Measurements from ENCODE around the gene COL4A2.

COL4A2 gene

GRCh38 chr13:110350049-110350448 is 43.0 kb downstream of the COL4A2 start:
- no peaks in the 10 kb centered on the region for H3K9me3 ChIP-seq (ENCODE audit: insufficient read depth, low read depth, low read length)
- H3K4me2 ChIP-seq (ENCODE audit: low read depth, low read length, poor library complexity, severe bottlenecking), result no peak overlapping the region
- H3F3A ChIP-seq (ENCODE audit: low read depth), result no peaks in the 10 kb centered on the region
- H3K4me3 ChIP-seq (ENCODE audit: low read length, poor library complexity, severe bottlenecking), result no peak overlapping the region
- no peak for TF ChIP-seq EZH2phosphoT487 (IDR thresholded peaks at IDR 0.05; ENCODE audit: borderline replicate concordance)
- TF ChIP-seq, protein P1, sequence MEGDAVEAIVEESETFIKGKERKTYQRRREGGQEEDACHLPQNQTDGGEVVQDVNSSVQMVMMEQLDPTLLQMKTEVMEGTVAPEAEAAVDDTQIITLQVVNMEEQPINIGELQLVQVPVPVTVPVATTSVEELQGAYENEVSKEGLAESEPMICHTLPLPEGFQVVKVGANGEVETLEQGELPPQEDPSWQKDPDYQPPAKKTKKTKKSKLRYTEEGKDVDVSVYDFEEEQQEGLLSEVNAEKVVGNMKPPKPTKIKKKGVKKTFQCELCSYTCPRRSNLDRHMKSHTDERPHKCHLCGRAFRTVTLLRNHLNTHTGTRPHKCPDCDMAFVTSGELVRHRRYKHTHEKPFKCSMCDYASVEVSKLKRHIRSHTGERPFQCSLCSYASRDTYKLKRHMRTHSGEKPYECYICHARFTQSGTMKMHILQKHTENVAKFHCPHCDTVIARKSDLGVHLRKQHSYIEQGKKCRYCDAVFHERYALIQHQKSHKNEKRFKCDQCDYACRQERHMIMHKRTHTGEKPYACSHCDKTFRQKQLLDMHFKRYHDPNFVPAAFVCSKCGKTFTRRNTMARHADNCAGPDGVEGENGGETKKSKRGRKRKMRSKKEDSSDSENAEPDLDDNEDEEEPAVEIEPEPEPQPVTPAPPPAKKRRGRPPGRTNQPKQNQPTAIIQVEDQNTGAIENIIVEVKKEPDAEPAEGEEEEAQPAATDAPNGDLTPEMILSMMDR (conservative IDR thresholded peaks at IDR 0.05; ENCODE audit: low read length), result no peak
- no peaks in the 10 kb centered on the region for H3K79me2 ChIP-seq (ENCODE audit: insufficient read depth, low read length)
- H3K36me3 ChIP-seq (ENCODE audit: insufficient read depth, low read length), result no peaks in the 10 kb centered on the region
- no peaks in the 10 kb centered on the region for H3K9me2 ChIP-seq (replicated peaks; ENCODE audit: low read depth, low read length)
- no peaks in the 10 kb centered on the region for H3K27me3 ChIP-seq (ENCODE audit: insufficient read depth, low read length, poor library complexity, severe bottlenecking)
- H3K4me1 ChIP-seq (ENCODE audit: insufficient read depth, low read length, poor library complexity, severe bottlenecking), result no peaks in the 10 kb centered on the region
- no peak overlapping the region for H3K9ac ChIP-seq (ENCODE audit: low read depth, low read length, poor library complexity, severe bottlenecking)
- H4K20me1 ChIP-seq (ENCODE audit: insufficient read depth, low read length, poor library complexity, severe bottlenecking), result no peaks in the 10 kb centered on the region
- H2AFZ ChIP-seq (ENCODE audit: low read length), result no peak overlapping the region

DNA sequence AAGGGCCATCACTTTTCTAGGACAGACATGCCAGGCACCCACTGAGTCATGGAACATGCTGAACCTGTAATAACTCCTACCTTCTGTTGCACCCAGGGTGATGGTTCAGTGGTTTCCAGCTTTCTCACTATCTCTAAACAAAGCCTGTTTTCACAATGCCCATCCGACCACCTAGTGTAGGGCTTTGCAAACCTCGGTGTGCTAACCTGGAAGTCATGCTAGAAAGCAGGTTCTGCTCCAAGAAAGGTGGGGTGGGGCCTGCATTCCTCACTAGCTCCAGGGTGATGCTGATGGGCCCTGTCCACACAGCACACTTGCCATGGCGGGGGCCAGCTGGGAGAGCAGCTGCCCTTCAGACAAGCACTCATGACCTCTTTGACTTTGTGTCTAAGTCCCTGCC is 43.4 kb downstream of the COL4A2 start:
- H3K79me2 ChIP-seq (ENCODE audit: insufficient read depth, low read length), result no peaks in the 10 kb centered on the region
- H3K4me1 ChIP-seq (ENCODE audit: insufficient read depth, low read length, poor library complexity, severe bottlenecking), result no peaks in the 10 kb centered on the region
- H2AFZ ChIP-seq (ENCODE audit: low read length), result no peak overlapping the region
- TF ChIP-seq EZH2phosphoT487 (IDR thresholded peaks at IDR 0.05; ENCODE audit: borderline replicate concordance), result no peak
- TF ChIP-seq, protein P1 (conservative IDR thresholded peaks at IDR 0.05; ENCODE audit: low read length), result no peak
- H3K9me3 ChIP-seq (ENCODE audit: insufficient read depth, low read depth, low read length), result no peaks in the 10 kb centered on the region
- H3K27me3 ChIP-seq (ENCODE audit: insufficient read depth, low read length, poor library complexity, severe bottlenecking), result no peaks in the 10 kb centered on the region
- no peak overlapping the region for H3K4me3 ChIP-seq (ENCODE audit: low read length, poor library complexity, severe bottlenecking)
- H3K36me3 ChIP-seq (ENCODE audit: insufficient read depth, low read length), result no peaks in the 10 kb centered on the region
- H3F3A ChIP-seq (ENCODE audit: low read depth), result no peaks in the 10 kb centered on the region
- H3K9ac ChIP-seq (ENCODE audit: low read depth, low read length, poor library complexity, severe bottlenecking), result no peak overlapping the region
- no peaks in the 10 kb centered on the region for H4K20me1 ChIP-seq (ENCODE audit: insufficient read depth, low read length, poor library complexity, severe bottlenecking)
- no peaks in the 10 kb centered on the region for H3K9me2 ChIP-seq (replicated peaks; ENCODE audit: low read depth, low read length)
- no peak overlapping the region for H3K4me2 ChIP-seq (ENCODE audit: low read depth, low read length, poor library complexity, severe bottlenecking)

- Histone ChIP-seq H3K4me3 (ENCODE audit: low read length, poor library complexity, severe bottlenecking) (no peak overlapping the region), H3F3A (ENCODE audit: low read depth) (no peaks in the 10 kb centered on the region), H3K79me2 (ENCODE audit: insufficient read depth, low read length) (no peaks in the 10 kb centered on the region), H3K27me3 (ENCODE audit: insufficient read depth, low read length, poor library complexity, severe bottlenecking) (no peaks in the 10 kb centered on the region), H4K20me1 (ENCODE audit: insufficient read depth, low read length, poor library complexity, severe bottlenecking) (no peaks in the 10 kb centered on the region), H3K4me1 (ENCODE audit: insufficient read depth, low read length, poor library complexity, severe bottlenecking) (no peaks in the 10 kb centered on the region), H3K9ac (ENCODE audit: low read depth, low read length, poor library complexity, severe bottlenecking) (no peak overlapping the region), H2AFZ (ENCODE audit: low read length) (no peak overlapping the region), H3K36me3 (ENCODE audit: insufficient read depth, low read length) (no peaks in the 10 kb centered on the region), H3K4me2 (ENCODE audit: low read depth, low read length, poor library complexity, severe bottlenecking) (no peak overlapping the region), H3K9me2 (replicated peaks; ENCODE audit: low read depth, low read length) (no peaks in the 10 kb centered on the region), H3K9me3 (ENCODE audit: insufficient read depth, low read depth, low read length) (no peaks in the 10 kb centered on the region)
- TF ChIP-seq, protein P1 (conservative IDR thresholded peaks at IDR 0.05; ENCODE audit: low read length), result no peak
- no peak for TF ChIP-seq EZH2phosphoT487 (IDR thresholded peaks at IDR 0.05; ENCODE audit: borderline replicate concordance)
These were observed 44.7 kb downstream of the COL4A2 start for GRCh38 chr13:110351636-110352420.
